Left ventricle myocardium inferior (tissue), 1 donor: ENCODE measurements around the gene BCAS3. TPM values are rescaled to one million over a fixed set of nuclear protein-coding genes. Genes with fewer than 3 reads are reported as not detected.

Experiments used
- DNase-seq: peaks from one replicate; pipeline ENCODE4 v3.0.0-alpha.2; 2020
- H3K27ac ChIP-seq: fragments of 200-600 bp; replicated peaks from 2 replicates; pipeline ENCODE4 v1.8.0; 2021
- H3K27me3 ChIP-seq: fragments of 200-600 bp; 2 replicates; pipeline ENCODE4 v1.8.0; 2021; ENCODE audit warnings: low read depth
- H3K36me3 ChIP-seq: fragments of 200-600 bp; 2 replicates; pipeline ENCODE4 v1.8.0; 2021
- H3K4me1 ChIP-seq: fragments of 200-600 bp; 2 replicates; pipeline ENCODE4 v1.8.0; 2021
- H3K4me3 ChIP-seq: fragments of 200-600 bp; 2 replicates; pipeline ENCODE4 v1.8.0; 2021; ENCODE audit warnings: mild to moderate bottlenecking, moderate library complexity
- H3K9me3 ChIP-seq: fragments of 200-600 bp; replicated peaks from 2 replicates; pipeline ENCODE4 v1.8.0; 2021
- CTCF ChIP-seq: fragments of 200-600 bp; IDR thresholded peaks from 2 replicates; pipeline ENCODE4 v1.8.0; 2021; ENCODE audit warnings: antibody characterized with exemption, mild to moderate bottlenecking, borderline replicate concordance
- intact Hi-C: fragments of 100-400 bp; cut with micrococcal nuclease; formaldehyde crosslinking; loops from one replicate; pipeline ENCODE4 v1.11.0; 2022
- total RNA-seq: library from RNA; stranded (reverse); fragmentation: NEBNext Ultra II Directional; extraction: Animal tissue kit (Norgen Biotek cat#: 25700); gene quantifications from one replicate; pipeline ENCODE4 v1.2.1, GENCODE V29; 2021
- donor health status: DM: no; HTN: yes; CAD: no; lungs with severe emphysema.

The BCAS3 gene
- total RNA-seq, 1 donor from 2014 or later = 16.5 TPM

GRCh38 chr17:61369751-61370150 is 692.1 kb downstream of the BCAS3 start:
- Histone ChIP-seq H3K27ac (no peak overlapping the region), H3K36me3 (no peaks in the 10 kb centered on the region)
- intact Hi-C loops = no loop called here

GRCh38 chr17:61371179-61371578 is 693.5 kb downstream of the BCAS3 start:
- intact Hi-C loops = no loop called here
- no peak overlapping the region for H3K27ac ChIP-seq
- no peak overlapping the region for H3K4me3 ChIP-seq
- H3K36me3 ChIP-seq = no peaks in the 10 kb centered on the region
- H3K9me3 ChIP-seq = no peaks in the 10 kb centered on the region
- H3K27me3 ChIP-seq = no peaks in the 10 kb centered on the region
- H3K4me1 ChIP-seq = peaks cover 5% of the 10 kb centered on the region
- no peak for DNase-seq
- no peak for TF ChIP-seq CTCF

More at GRCh38 chr17:61369751-61370150, 692.1 kb downstream of the BCAS3 start:
- H3K4me3 ChIP-seq = no peak overlapping the region
- no peaks in the 10 kb centered on the region for H3K27me3 ChIP-seq
- H3K4me1 ChIP-seq = peaks cover 11% of the 10 kb centered on the region
- H3K9me3 ChIP-seq = no peaks in the 10 kb centered on the region
- no peak for TF ChIP-seq CTCF
- DNase-seq = no peak

DNA sequence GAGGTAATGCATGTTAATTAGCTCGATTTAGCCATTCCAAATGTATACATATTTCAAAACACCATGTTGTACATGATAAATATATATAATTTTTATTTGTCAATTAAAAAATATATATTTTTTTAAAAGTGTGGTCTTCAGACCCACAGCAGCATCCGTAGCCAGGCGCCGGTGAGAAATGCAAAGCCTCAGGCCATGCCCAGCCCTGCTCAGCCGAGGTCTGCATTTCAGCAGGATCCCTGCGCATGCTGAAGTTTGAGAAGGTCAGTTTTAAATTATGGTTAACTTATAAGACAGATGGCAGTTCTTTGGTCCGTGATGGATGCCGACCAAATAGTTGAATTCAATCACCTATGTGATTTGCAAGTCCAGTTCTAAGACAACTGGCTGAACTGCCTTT is 694.0 kb downstream of the BCAS3 start:
- TF ChIP-seq CTCF = no peak
- H3K27me3 ChIP-seq = no peaks in the 10 kb centered on the region
- H3K36me3 ChIP-seq = no peaks in the 10 kb centered on the region
- DNase-seq = no peak
- H3K27ac ChIP-seq = no peak overlapping the region
- H3K4me1 ChIP-seq = peaks cover under 1% of the 10 kb centered on the region
- H3K4me3 ChIP-seq = no peak overlapping the region
- H3K9me3 ChIP-seq = no peaks in the 10 kb centered on the region
- intact Hi-C loops = no loop called here

GRCh38 chr17:61372436-61372835 is 694.8 kb downstream of the BCAS3 start:
- no peak for TF ChIP-seq CTCF
- no peaks in the 10 kb centered on the region for H3K36me3 ChIP-seq
- intact Hi-C loops = no loop called here
- no peaks in the 10 kb centered on the region for H3K4me1 ChIP-seq
- H3K9me3 ChIP-seq = no peaks in the 10 kb centered on the region
- H3K27me3 ChIP-seq = no peaks in the 10 kb centered on the region
- DNase-seq = no peak
- no peak overlapping the region for H3K4me3 ChIP-seq
- H3K27ac ChIP-seq = no peak overlapping the region

DNA sequence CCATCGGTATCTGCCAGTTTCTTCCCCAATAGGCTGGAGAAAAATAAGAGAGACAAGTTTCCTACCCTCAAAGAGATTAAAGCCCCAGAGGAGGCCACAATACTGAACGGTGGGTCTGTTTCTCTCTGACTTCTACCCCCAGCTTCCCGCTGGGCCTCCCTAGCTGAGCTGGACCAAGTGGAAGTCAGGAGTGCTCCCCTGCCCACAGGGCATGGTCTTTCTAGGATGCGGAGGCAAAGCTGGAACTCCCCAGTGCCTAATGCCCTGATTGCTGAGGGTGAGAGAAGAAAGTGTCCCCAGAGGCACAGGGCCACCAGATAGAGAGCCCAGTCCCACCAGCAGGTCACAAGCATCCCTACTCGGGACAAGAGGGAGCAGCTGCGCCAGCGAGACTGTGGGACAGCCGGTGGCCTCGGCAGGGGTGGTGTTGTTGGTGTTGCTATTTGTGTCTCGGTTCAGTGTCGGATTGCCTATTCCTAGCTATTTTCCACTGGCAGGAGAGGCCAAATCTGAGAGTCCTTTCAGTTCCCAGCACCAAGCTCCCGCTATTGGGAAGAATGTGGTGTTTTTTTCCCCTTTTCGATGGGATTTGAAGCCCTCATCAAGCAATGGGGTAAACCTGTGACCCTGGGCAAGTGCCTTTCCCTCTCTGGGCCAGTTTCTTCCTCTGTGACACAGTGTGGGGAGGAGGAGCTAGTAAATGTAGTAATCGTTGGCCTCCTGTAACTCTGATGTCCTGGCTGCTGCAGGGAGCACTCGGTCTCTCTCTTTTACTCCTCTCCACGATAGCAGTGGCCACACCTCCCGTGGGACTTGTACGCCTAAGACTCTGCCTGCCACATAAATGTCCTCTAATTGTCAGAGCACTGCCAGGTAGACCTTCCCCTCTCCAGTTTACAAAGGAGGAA is 699.5 kb downstream of the BCAS3 start:
- H3K9me3 ChIP-seq = no peaks in the 10 kb centered on the region
- no peak overlapping the region for H3K4me3 ChIP-seq
- intact Hi-C loops = no loop called here
- H3K36me3 ChIP-seq = no peaks in the 10 kb centered on the region
- peaks cover 7% of the 10 kb centered on the region for H3K4me1 ChIP-seq
- peak overlapping the region; percentile 58 for H3K27ac ChIP-seq
- H3K27me3 ChIP-seq = peaks cover 3% of the 10 kb centered on the region
- no peak for TF ChIP-seq CTCF
- no peak for DNase-seq
